Tibial nerve (tissue), 4 donors: ENCODE data around the gene TBP. TPM values are rescaled to one million over a fixed set of nuclear protein-coding genes. Genes with fewer than 3 reads are reported as not detected.

Source experiments
- DNase-seq, 2 donors: peaks; one replicate each; pipeline ENCODE4 v3.0.0-alpha.2; 2019; ENCODE audit warnings: low spot score in 2 of 2
- H3K27ac ChIP-seq, 4 donors: fragments of 200-600 bp; sonication (generic) in 3 of 4; one replicate each; pipeline ENCODE4 v1.5.1; 2017 to 2019; ENCODE audit warnings: mild to moderate bottlenecking in 1 of 4
- H3K27me3 ChIP-seq, 2 donors: fragments of 200-600 bp; sonication (generic) in 1 of 2; one replicate each; pipeline versions ENCODE4 v1.5.1 to v1.6.0; 2017 to 2019
- H3K36me3 ChIP-seq, 3 donors: fragments of 200-600 bp; sonication (generic); one replicate each; pipeline ENCODE4 v1.5.1; 2018 to 2019
- H3K4me1 ChIP-seq, 4 donors: fragments of 200-600 bp; sonication (generic) in 3 of 4; one replicate each; pipeline ENCODE4 v1.5.1; 2017 to 2019
- H3K4me3 ChIP-seq, 4 donors: fragments of 200-600 bp; sonication (generic) in 3 of 4; one replicate each; pipeline ENCODE4 v1.5.1; 2017 to 2019; ENCODE audit warnings: mild to moderate bottlenecking in 1 of 4, moderate library complexity in 1 of 4
- H3K9me3 ChIP-seq, 4 donors: fragments of 200-600 bp; sonication (generic) in 3 of 4; one replicate each; pipeline ENCODE4 v1.5.1; 2017 to 2019
- EP300 ChIP-seq, 2 donors: sonication (generic); formaldehyde crosslinking; IDR thresholded peaks; one replicate each; pipeline ENCODE4 v1.6.1; 2017; ENCODE audit warnings: antibody characterized with exemption in 2 of 2, mild to moderate bottlenecking in 1 of 2
- POLR2A ChIP-seq, 2 donors: fragments of 450-650 bp; IDR thresholded peaks; one replicate each; pipeline ENCODE4 v1.6.1; 2017; ENCODE audit warnings: antibody characterized with exemption in 2 of 2, mild to moderate bottlenecking in 2 of 2, moderate library complexity in 2 of 2
- whole genome bisulfite sequencing, 2 donors: methylation state at CpG; one replicate each; pipeline ENCODE4 v1.1.5; 2018; 5-methylcytosine and 5-hydroxymethylcytosine counted together
- total RNA-seq, 4 donors: library from RNA; depleted of rRNA; stranded (reverse); fragments of >200 nt; gene quantifications; one replicate each; pipeline ENCODE4 v1.1.0, GENCODE V29; 2016
- TF ChIP-seq, protein P1 (sequence below), 5 experiments: fragments of 200-600 bp in 3 of 5; fragments of 450-650 bp in 2 of 5; sonication (generic) in 3 of 5; IDR thresholded peaks; one replicate each; pipeline ENCODE4 v1.5.1; 2016 to 2019; ENCODE audit warnings: antibody characterized with exemption in 5 of 5, mild to moderate bottlenecking in 3 of 5, moderate library complexity in 2 of 5

The TBP gene
- total RNA-seq, 4 donors from 2014 or later, result 14.5 to 16.1 (median 15.6) TPM

GRCh38 chr6:170537329-170537728 lies 16.8 kb upstream of the TBP start:
- no peak for TF ChIP-seq POLR2A (IDR thresholded peaks at IDR 0.05)
- Histone ChIP-seq H3K9me3 (no peaks in the 10 kb centered on the region), H3K27me3 (no peaks in the 10 kb centered on the region), H3K4me3 (no peak overlapping the region), H3K4me1 (peaks cover 0 to 5% (median 0%) of the 10 kb centered on the region in 4 donors), H3K27ac (no peak overlapping the region), H3K36me3 (peaks cover 0 to 93% (median 9%) of the 10 kb centered on the region in 3 donors)
- no peak for DNase-seq
- 90 to 93% methylated on average over 4 of the region's 4 CpGs for WGBS, 2 donors

DNA sequence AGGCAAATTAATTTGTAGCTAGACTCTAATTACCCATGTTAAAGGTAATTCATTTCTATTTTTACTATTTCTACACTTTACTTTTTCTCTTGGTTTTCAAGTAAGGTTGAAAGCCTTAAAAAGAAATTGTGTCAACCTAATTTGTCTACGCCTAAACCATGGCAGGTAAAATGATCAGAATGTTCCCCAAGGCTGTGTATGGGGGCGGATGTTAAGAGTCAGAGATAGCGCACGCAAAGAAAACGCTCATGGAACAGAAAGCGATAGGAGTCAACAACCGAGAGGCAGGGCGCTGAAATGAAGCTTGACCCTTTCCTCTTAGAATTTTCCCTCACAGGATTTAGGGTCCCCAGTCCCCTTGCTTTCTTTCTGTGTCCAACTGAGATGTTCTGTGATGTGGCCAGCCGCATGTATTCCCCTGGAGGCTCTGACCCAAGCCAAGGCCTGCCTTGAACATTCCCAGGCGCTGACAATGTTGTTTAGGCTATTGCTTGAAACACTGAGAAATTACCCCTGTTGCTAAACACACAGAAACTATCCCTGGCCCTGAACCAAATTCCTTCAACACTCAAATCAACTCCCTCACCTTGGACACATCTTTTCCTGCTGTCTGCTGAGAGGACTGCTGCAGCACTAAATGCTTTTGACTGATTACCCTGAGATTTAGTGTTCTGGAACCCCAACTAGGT lies 12.0 kb upstream of the TBP start:
- Histone ChIP-seq H3K27ac (no peak overlapping the region), H3K4me3 (no peak overlapping the region), H3K4me1 (peaks cover 0 to 5% (median 0%) of the 10 kb centered on the region in 4 donors), H3K27me3 (no peaks in the 10 kb centered on the region), H3K9me3 (no peaks in the 10 kb centered on the region), H3K36me3 (peaks cover 0 to 95% (median 36%) of the 10 kb centered on the region in 3 donors)
- no peak for DNase-seq
- WGBS, 2 donors, result 93% methylated on average over 10 of the region's 10 CpGs
- TF ChIP-seq, protein P1, sequence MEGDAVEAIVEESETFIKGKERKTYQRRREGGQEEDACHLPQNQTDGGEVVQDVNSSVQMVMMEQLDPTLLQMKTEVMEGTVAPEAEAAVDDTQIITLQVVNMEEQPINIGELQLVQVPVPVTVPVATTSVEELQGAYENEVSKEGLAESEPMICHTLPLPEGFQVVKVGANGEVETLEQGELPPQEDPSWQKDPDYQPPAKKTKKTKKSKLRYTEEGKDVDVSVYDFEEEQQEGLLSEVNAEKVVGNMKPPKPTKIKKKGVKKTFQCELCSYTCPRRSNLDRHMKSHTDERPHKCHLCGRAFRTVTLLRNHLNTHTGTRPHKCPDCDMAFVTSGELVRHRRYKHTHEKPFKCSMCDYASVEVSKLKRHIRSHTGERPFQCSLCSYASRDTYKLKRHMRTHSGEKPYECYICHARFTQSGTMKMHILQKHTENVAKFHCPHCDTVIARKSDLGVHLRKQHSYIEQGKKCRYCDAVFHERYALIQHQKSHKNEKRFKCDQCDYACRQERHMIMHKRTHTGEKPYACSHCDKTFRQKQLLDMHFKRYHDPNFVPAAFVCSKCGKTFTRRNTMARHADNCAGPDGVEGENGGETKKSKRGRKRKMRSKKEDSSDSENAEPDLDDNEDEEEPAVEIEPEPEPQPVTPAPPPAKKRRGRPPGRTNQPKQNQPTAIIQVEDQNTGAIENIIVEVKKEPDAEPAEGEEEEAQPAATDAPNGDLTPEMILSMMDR (IDR thresholded peaks at IDR 0.05), result no peak
- TF ChIP-seq POLR2A (IDR thresholded peaks at IDR 0.05) (no peak), EP300 (IDR thresholded peaks at IDR 0.05) (no peak)

GRCh38 chr6:170545405-170545804 lies 8.8 kb upstream of the TBP start:
- 35 to 37% methylated on average over 2 of the region's 2 CpGs for WGBS, 2 donors
- no peak for TF ChIP-seq EP300 (IDR thresholded peaks at IDR 0.05)
- TF ChIP-seq, protein P1 (IDR thresholded peaks at IDR 0.05), result no peak
- TF ChIP-seq POLR2A (IDR thresholded peaks at IDR 0.05), result no peak
- no peaks in the 10 kb centered on the region for H3K27me3 ChIP-seq
- H3K27ac ChIP-seq, result no peak overlapping the region
- no peak for DNase-seq
- H3K4me1 ChIP-seq, result peaks cover 0 to 28% (median 7%) of the 10 kb centered on the region in 4 donors
- no peaks in the 10 kb centered on the region for H3K9me3 ChIP-seq
- no peak overlapping the region for H3K4me3 ChIP-seq
- H3K36me3 ChIP-seq, result peaks cover 0 to 95% (median 35%) of the 10 kb centered on the region in 3 donors

- Histone ChIP-seq H3K4me3 (peak within 1 kb of the TSS; percentile 85 to 99 (median 86)), H3K27me3 (no peaks in the 10 kb centered on the region), H3K36me3 (peaks cover 0 to 25% (median 2%) of the 10 kb centered on the region in 3 donors), H3K27ac (peak within 1 kb of the TSS; percentile 92 to 97 (median 96)), H3K9me3 (no peaks in the 10 kb centered on the region), H3K4me1 (peaks cover 6 to 73% (median 39%) of the 10 kb centered on the region in 4 donors)
- peak; percentile 89 to 93 for DNase-seq
- TF ChIP-seq POLR2A (IDR thresholded peaks at IDR 0.05) (peak; percentile 87 to 93), EP300 (IDR thresholded peaks at IDR 0.05) (peak; percentile 41 to 98)
- TF ChIP-seq, protein P1 (IDR thresholded peaks at IDR 0.05), result no peak
- WGBS, 2 donors, result 0 to 1% methylated on average over 37 to 39 of the region's 41 CpGs
Observed at GRCh38 chr6:170552765-170553533, 1.2 kb upstream of the TBP start, which contains the start of gene PSMB1. PSMB1 (minus strand) TSS chr6:170553307; CDS start chr6:170553242, 65 bp downstream.

- TF ChIP-seq, protein P1 (IDR thresholded peaks at IDR 0.05), result no peak
- TF ChIP-seq POLR2A (IDR thresholded peaks at IDR 0.05), result no peak
- no peak for TF ChIP-seq EP300 (IDR thresholded peaks at IDR 0.05)
- peak overlapping the region; percentile 92 to 97 (median 96) for H3K27ac ChIP-seq
- H3K27me3 ChIP-seq, result no peaks in the 10 kb centered on the region
- peaks cover 6 to 73% (median 39%) of the 10 kb centered on the region in 4 donors for H3K4me1 ChIP-seq
- 0% methylated on average over 13 of the region's 13 CpGs for WGBS, 2 donors
- H3K9me3 ChIP-seq, result no peaks in the 10 kb centered on the region
- H3K36me3 ChIP-seq, result peaks cover 0 to 25% (median 0%) of the 10 kb centered on the region in 3 donors
- peak in 1 of 2 donors; percentile 51 for DNase-seq
- H3K4me3 ChIP-seq, result peak overlapping the region; percentile 85 to 99 (median 86)
Observed at GRCh38 chr6:170553534-170554012, 596 bp upstream of the TBP start.
